HL-60/S4 treated with retinoic acid at 250 ng/mL for 4 days and 3 days (cell line): Measurements from ENCODE around the gene CHKA.

Experiments used
- in situ Hi-C: fragments of 300-500 bp; cut with MboI; formaldehyde crosslinking; loops from 2 replicates; pipeline ENCODE4 v1.7.0; 2022; ENCODE audit warnings: low sequenced_read_pairs

CHKA gene

DNA sequence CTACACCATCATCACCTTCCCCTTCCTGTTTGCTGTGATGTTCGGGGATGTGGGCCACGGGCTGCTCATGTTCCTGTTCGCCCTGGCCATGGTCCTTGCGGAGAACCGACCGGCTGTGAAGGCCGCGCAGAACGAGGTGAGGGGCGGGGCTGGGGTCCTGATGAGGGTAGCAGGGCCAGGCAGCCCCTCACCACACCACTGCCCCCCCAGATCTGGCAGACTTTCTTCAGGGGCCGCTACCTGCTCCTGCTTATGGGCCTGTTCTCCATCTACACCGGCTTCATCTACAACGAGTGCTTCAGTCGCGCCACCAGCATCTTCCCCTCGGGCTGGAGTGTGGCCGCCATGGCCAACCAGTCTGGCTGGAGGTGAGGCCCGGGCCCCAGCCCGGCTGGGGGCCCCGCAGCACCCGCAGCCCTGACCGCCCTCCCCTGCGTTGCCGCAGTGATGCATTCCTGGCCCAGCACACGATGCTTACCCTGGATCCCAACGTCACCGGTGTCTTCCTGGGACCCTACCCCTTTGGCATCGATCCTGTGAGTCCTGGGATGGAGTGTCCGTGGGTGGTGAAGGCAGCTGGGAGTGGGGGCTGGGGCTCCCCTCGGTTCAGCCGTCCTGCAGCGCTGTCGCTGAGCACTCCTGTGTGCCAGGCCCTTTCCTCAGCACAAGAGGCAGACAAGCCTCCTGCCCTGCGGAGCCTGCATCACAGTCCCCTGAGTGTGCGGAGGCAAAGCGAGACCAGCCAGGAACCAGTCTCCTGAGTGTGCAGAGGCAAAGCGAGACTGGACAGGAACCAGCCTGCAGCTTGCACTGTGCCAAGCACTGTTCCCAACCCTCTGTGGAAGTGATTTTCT, 73.5 kb downstream of the CHKA start:
- in situ Hi-C loops = no loop called here

- in situ Hi-C loops = no loop called here
Measured at GRCh38 chr11:68044898-68045351, 76.3 kb downstream of the CHKA start.

DNA sequence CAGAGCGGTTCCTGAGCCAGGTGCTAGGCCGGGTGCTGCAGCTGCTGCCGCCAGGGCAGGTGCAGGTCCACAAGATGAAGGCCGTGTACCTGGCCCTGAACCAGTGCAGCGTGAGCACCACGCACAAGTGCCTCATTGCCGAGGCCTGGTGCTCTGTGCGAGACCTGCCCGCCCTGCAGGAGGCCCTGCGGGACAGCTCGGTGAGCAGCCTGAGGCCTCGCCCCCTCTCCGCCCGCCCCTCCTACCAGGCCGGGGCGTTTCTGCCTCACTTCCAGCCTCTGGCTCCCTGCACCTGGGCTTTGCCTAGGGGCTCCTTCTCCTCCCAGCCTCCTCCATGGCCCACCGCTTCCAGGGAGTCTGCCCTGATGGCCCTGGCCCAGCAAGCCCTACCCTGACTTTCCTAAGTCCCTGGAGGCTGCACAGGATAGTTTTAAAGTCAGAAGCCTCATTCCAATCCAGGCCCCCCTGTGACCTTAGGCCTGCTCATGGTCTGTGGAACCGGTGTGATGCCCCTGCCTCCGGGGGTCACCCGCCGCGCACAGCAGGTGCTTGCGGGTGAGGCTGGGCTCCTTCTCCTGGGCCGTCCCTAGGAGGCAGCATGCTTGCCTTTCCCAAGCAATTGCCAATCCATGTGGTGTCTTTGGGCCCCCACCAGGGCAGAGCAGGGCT, 76.9 kb downstream of the CHKA start:
- in situ Hi-C loops = no loop called here

DNA sequence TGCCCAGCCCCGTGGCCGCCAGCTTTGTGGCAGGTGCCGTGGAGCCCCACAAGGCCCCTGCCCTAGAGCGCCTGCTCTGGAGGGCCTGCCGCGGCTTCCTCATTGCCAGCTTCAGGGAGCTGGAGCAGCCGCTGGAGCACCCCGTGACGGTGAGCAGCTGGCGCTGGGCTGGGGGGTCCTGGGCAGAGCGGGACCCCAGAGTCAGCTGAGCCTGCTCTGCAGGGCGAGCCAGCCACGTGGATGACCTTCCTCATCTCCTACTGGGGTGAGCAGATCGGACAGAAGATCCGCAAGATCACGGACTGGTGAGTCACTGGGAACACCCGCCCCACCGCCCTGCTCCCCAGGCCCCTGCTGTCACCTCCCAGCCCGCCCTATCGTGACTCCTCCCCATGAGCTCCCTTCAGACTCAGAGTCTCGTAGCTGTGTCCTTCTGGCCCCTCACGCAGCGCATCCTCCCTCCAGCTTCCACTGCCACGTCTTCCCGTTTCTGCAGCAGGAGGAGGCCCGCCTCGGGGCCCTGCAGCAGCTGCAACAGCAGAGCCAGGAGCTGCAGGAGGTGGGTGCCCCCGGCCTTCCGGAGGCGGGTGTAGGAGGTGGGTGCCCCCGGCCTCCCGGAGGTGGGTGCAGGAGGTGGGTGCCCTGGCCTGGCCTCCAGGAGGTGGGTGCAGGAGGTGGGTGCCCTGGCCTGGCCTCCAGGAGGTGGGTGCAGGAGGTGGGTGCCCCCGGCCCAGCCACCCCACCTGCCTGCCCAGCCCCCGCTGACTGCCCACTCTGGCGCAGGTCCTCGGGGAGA, 77.6 kb downstream of the CHKA start:
- in situ Hi-C loops = no loop called here

DNA sequence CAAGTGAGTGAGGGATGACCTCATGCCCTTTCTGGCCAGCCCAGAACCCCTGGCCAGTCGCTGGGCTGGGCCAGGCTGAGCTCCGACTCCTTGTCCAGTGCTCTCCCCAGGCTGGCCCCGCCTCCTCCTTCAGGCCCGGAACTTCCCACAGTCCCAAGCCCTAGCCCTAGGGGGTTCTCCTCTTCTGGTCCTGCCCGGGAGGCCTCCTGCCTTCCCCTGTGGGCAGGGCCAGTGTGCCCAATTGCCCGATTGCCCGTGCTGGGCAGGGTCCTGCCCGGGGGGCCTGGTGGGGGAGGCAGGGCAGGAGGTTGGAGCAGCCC, 78.2 kb downstream of the CHKA start:
- in situ Hi-C loops = no loop called here

DNA sequence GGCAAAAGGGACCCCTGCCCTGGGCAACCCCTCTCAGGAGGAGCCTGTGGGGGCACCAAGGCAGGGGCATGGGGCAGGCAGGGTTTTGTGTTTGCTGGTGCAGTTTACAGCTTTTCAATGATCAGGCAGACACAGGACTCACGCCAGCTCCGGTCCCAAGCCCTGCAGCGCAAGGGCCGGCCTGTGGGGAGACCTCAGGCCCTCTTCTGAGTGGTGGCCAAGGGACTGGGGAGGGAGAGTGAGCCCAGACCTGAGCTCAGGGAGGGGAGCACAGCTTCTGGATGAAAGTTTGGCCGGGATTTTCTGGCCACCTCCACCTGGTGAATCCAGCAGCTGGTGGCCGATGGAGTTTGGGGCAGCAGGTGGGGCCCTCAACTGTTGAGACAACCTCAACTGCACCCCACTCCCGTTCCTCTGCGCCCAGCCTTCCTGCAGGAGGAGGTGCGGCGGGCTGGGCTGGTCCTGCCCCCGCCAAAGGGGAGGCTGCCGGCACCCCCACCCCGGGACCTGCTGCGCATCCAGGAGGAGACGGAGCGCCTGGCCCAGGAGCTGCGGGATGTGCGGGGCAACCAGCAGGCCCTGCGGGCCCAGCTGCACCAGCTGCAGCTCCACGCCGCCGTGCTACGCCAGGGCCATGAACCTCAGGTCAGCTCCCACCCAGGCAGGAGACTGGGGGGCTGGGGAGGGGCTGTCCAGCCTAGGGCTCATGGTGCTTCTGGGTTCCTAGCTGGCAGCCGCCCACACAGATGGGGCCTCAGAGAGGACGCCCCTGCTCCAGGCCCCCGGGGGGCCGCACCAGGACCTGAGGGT, 78.8 kb downstream of the CHKA start:
- in situ Hi-C loops = no loop called here

DNA sequence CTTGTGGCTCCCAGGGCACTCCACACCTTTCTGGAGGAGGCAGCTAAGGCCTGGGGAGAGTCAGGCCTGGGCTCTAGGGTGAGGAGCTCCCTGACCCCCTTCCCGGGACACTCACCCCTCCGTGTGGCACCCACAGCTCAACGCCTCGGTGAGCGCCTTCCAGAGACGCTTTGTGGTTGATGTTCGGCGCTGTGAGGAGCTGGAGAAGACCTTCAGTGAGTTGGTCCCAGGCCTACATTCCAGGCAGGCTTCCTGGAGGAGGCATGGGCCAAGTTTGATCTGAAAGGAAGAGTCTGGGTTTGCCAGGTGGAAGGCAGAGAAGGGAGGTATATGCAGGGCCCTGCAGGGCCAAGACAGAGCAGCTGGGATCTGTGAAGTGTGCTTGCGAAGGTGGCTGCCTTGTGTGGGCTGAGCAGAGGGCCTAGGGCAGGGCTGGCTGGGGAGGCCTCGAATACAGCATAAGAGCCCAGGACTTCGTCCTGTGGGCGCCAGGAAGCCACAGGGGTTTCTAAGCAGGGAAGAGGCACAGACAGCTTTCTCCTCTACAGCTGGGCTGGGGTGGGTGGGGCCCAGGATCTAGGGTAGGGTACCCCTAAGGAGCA, 79.5 kb downstream of the CHKA start:
- in situ Hi-C loops = no loop called here

DNA sequence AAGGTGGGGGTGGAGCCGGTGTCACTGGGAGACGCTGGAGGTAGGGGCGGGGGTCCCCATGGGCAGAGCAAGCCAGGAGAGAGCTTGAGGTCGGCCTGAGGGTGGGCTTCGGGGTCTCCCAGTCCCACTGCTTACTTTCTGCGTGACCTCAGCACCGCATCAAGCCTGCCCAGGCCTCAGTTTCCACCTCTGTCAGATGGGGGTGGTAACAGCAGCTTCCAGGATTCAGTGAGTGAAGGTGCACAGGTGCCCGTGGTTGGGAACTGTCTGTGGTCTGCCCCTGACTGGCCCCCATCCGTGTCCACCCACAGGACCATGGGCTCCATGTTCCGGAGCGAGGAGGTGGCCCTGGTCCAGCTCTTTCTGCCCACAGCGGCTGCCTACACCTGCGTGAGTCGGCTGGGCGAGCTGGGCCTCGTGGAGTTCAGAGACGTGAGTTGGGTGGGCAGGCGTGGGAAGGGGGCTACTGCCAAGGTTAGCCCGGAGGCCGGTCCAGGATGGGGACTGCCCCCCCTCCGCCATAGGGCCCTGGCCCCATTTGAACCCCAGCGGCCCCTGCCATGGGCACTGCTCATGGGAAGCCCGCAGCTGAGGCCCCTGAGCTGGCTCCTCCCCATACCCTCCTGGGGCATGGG, 80.1 kb downstream of the CHKA start:
- in situ Hi-C loops = no loop called here

GRCh38 chr11:68040101-68040956, 80.9 kb downstream of the CHKA start:
- in situ Hi-C loops = no loop called here

GRCh38 chr11:68039526-68040086, 81.6 kb downstream of the CHKA start:
- in situ Hi-C loops = no loop called here

GRCh38 chr11:68038718-68039525, 82.3 kb downstream of the CHKA start, which contains the start of gene TCIRG1:
TCIRG1 (plus strand) TSS chr11:68039025; CDS start chr11:68041272, 2,247 bp downstream.
- in situ Hi-C loops = no loop called here

- in situ Hi-C loops = no loop called here
Measured at GRCh38 chr11:68038226-68038717, 82.9 kb downstream of the CHKA start.

DNA sequence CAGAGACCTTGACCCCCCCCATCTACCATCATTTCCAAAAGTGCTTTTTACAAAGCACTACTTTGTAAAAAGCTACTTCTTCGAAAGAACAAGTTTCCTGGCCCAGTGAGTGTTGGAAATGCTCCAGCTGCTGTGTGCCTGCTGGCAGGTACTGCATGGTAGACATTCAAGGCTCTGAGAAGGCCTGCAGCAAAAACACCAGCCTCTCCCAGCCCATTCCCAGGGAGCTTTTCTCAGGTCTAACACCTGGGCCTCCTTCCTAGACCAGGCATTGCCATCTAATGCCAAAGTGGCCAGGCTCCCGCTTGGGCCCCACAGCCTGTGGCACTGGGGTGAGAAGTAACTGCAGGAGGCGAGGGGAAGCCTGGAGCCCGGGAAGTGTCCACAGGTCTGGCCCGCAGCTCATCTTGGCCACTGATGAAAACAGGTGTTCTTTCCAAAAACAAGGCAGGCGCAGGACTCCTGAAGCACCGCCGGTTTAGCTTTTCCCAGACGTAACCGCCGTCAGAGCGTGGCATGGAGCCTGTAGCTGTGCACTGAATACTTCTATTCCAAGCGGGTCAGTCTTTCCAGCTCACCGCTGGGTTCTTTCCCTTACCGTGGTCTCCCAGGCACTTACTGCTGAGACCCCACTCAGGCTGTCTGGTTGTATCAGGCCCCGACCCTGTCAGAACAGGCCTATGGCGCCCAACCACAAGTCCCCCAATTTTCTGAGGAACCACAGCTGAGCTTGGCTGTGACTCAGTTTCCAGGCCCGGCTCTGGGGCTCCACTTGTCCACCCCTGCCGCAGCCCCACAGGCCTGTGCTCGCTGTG, 83.6 kb downstream of the CHKA start:
- in situ Hi-C loops = no loop called here

GRCh38 chr11:68036717-68037239, 84.4 kb downstream of the CHKA start:
- in situ Hi-C loops = no loop called here

DNA sequence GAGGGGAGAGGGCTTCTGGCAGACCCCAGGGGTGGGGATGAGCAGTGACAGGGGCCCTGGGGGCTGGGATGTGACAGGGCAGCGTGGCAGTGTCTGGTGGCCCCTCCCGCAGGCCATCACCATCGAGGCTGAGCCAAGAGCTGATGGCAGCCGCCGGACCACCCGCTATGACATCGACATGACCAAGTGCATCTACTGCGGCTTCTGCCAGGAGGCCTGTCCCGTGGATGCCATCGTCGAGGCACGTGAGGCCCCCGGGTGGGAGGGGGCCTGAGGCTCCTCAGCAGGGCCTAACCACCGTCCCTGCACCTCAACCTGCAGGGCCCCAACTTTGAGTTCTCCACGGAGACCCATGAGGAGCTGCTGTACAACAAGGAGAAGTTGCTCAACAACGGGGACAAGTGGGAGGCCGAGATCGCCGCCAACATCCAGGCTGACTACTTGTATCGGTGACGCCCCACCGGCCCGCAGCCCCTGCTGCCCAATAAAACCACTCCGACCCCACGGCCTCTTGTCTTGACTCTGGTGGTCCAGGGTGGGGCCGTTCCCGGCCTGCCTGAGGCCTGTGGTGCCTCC, 85.0 kb downstream of the CHKA start:
- in situ Hi-C loops = no loop called here

- in situ Hi-C loops = no loop called here
Measured at GRCh38 chr11:68035266-68035876, 85.8 kb downstream of the CHKA start.
